ENCODE results near the gene ACADL.

- peak; percentile 27 for TF ChIP-seq TAF7 (optimal IDR thresholded peaks at IDR 0.05; ENCODE audit: borderline replicate concordance, low read depth, low read length)
- 0 out of 2 replicates have a peak, but pooled peaks have one; percentile 29 for TF ChIP-seq PHF8 (conservative IDR thresholded peaks at IDR 0.05; ENCODE audit: low read depth, low read length)
- TF ChIP-seq RXRA (IDR thresholded peaks at IDR 0.05; ENCODE audit: insufficient read depth, low read depth, low read length): no peak
Observed at GRCh38 chr2:210224941-210225672, at the start of gene ACADL.

Measured in H1 (cell line).